ENCODE data around the gene CAMK2D. TPM values are rescaled to one million over a fixed set of nuclear protein-coding genes. Genes with fewer than 3 reads are reported as not detected.

The CAMK2D gene
- total RNA-seq, 1 experiment from 2014 or later, result 7.9 TPM

DNA sequence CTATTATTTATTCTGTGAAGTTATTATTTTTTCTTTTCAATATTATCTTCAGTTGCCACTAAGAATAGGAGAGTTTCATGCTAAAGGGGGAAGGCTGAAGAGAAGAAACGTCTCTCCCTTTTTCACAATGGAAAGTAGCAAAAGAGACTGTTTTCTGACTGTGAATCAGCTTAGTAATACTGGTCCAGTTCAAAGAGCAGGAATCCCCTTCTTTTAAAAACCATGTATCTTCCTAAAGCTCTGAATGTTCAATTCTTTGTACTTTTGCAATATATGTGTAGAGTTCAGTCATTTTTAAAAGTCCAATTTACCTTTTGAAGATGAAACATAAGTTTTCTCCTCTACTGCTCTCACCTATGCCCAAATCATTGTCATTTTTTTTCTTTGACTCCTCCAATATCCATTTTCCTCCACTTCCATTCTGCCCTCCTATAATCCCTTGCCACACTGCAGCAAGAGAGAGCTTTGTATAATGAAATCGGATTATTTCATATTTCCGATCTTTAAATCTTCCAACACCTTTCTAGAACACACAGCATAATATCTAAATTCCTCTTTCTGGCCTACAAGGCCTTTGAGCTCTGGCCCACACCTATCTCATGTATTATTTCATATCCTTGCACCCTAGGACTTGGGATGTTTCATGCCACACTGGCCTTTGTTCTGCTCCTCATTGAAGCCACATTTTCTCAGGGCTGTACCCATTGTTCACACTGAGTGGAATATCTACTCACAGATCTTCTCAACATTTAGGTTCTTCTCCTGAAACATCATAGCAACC lies 195.3 kb downstream of the CAMK2D start:
- DNase-seq (ENCODE audit: low read depth), result no peak

DNA sequence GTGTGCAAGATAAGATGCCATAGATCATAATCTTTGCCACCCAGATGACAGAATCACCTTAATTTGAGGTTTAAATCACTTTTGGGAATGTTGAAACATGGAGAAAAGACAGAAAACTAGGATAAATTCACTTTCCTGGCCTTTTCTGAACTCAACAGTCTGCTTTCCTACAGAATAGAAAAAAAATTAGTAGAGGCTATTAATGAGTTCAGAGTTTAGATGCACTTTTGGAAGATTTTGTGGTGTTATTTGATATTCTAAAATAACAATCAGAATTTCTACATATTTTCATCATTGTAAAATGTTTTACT lies 195.9 kb downstream of the CAMK2D start:
- DNase-seq (ENCODE audit: low read depth), result no peak

DNA sequence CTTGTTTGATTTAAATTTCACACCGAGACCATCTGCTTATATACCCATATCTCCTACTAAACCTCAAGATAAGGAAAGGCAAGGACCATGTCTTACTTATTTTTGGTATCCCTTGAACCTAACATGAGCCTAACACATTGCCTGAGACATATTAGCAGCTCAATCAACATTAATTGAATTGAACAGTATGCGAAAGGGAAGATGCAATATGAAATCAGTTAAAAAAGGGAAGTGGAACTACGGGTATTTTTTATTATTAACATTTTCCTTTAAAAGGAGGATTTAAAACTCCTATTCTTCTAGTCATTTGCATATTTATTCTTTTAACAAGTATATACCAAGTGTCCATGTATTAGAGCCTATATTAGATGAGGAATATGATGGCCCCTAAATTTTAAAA lies 197.0 kb downstream of the CAMK2D start:
- DNase-seq (ENCODE audit: low read depth), result no peak

DNA sequence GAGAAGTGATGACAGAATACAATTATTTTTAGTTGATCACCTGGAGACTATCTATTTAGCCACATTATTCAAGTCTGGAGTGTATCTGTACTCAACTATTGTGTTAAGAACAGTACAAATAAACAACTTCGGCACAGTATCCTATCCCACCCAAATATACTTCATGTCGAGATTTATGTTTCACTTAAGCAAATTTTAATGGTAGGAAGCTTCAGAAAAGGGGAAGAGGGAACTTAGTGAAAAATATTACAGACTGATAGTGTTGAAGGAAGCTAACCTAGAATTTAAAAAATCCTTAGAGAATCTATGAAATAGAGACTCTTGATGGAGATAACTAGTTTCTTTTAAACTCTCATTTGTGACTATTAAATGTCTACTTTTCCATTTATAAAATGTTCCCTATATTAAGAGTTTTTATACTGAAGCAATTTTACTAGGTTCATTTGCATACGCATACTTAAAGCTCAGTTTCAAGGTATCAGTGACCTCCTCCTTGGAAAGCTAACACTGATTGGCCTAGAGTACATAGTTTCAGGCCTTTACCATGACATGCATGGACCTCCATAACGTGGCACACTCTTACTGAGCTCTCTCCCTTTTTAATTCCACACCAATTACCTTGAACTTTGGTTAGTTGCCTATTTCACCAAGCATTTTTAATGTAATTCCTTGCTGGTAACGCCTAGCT lies 197.7 kb downstream of the CAMK2D start:
- DNase-seq (ENCODE audit: low read depth), result no peak

DNA sequence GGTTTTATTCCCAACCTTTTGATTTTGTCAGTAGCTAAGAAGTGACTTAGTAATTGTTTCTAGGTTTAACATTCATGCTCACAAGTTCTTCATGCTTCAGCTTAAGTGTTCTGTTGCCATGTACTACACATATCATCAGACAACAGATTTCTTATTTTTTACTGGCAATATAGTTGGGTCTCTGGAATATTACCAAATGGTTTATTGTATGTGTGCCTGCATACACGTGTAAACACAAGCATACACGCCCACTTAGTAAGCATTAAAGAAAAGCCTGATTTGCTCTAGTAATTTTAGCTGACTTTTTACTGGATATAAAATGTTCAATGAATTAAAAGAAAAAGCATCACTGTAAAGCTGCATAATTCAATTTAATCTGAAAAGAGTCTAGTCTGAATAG lies 199.8 kb downstream of the CAMK2D start:
- no peak for DNase-seq (ENCODE audit: low read depth)

DNA sequence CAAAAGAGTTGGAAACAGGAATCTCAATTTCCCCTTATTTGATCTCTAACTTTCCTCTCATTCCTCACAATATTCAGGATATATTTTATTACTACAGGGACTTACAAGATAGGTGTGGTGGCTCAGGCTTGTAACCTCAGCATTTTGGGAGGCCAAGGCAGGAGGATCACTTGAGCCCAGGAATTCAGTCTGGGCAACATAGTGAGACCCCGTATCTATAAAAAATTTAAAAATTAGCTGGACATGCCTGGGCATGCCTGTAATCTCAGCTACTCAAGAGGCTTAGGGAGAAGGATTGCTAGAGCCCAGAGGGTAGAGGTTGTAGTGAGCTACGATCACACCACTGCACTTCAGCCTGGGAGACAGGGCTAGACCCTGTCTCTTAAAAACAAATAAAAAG lies 200.4 kb downstream of the CAMK2D start:
- no peak for DNase-seq (ENCODE audit: low read depth)

DNA sequence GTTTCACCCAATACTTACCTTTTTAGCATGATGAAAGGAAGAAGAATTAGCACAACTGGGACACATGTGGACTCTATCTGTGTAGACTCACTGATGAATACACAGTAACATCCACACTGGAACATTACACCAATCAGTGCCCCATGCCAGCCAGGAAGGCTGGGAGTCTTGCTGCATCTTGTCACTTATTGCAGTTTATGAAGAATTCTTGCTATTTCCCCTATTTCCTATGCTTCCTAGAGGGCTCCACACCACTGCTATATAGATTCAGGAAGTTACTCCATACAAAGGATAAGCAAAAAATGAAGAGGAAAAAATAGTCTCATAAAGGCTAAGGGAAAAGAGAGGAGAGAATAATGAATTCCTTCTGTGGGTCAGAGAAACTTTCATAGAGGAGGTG lies 201.0 kb downstream of the CAMK2D start:
- DNase-seq (ENCODE audit: low read depth), result no peak

DNA sequence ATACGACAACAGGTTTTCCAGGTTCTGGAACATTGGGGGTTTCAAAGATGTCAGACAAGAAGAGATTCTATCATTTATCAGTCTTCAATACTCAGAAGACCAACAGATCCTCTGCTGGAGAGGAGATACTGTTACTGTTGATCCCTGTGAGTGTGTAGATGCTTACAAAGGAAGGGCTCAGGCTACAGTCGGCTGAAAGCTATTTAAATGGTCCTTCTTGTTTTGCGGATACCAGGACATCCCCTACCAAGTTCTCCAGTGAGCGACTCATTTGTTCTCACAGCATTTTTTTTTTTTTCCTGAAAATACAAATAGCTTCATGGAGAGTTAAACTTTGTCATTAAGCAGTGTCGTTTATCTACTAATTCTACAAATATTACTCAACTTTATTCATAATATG lies 201.6 kb downstream of the CAMK2D start:
- DNase-seq (ENCODE audit: low read depth), result no peak

DNA sequence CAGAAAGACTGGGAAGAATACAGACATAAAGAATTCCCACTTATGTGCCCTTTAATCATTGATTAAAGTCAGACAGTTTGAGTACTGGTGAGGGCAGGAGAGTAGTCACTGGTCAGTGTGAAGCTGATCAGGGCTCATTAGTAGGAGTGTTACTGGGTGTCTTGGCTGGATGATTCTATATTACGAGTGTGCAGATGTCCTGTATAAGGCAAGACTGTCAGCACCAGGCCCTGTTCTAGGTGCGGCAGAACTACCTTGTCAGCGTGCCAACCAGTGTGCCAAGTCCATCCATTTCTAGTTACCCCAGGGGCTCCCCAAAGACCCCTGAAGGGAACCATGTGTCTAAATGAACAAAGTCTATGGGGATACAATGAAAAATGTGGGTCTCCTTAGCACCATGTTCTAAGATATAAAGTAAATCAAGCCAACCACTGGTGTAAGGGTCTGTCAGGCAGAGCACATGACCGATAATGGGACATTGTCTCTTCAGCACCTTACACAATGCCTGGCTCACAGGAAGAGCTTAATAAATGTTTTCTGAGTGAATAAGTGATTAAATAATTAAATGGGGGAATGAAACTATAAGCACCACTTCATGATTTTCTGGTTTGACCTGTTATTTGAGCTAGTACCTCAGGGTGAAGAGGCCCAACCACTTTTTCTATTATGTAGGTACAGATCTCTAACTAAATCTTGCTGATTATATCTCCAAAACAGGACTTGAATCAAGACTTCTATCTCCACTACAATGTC lies 205.0 kb downstream of the CAMK2D start:
- no peak for DNase-seq (ENCODE audit: low read depth)

DNA sequence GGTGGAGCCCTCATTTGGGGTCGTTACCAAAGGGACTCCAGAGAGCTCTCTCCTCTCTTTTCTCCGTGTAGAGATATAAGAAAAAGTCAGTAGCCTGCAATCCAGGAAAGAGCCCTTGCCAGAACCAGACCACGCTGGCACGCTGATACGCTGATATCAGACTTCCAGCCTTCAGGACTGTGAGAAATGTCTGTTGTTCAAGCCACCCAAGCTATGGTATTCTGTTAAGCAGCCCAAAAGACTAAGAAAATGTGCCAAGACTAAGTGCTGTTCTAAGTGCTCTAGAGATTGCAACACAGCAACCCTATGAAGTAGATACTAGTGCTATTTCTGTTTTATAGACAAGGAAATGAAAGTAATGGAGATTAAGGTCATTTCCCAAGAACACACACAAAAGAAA lies 205.7 kb downstream of the CAMK2D start:
- DNase-seq (ENCODE audit: low read depth), result no peak

DNA sequence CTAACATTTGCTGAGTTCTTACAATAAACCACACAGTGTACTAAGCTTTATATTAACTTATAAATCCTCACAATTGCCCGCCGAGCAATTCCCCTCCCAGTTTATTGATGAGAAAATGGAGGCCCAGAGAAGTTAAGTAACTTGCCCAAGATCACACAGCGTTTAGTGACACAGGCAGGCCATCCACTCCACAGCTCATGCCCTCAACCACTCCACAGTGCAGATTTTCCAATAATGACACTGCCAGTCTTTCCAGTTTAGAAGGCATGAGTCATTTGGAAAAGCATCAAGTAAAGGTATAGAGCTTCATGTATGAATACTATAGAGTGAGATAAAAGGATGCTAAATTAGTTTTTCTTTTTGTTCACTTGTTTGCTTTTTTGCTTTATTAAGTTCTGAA lies 208.5 kb downstream of the CAMK2D start:
- DNase-seq (ENCODE audit: low read depth), result no peak

DNA sequence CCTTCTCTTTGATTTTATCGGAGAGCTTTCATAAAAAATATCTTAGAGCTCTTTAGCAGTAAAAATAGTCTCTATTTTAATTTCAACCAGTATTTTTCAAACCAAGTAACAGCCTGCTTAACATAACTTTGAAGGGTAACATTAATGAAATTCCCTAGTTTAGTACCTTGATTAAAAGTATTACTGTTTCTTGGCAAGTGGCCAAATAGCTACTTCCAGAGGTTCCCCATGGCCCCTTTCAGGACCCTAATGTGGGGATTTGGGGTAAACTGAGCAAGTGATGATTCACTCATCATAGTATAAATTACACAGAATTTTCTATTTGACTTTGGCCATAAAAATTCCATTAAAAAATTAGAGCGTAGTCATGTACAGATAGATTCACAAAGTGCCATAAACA lies 211.0 kb downstream of the CAMK2D start:
- DNase-seq (ENCODE audit: low read depth), result no peak

DNA sequence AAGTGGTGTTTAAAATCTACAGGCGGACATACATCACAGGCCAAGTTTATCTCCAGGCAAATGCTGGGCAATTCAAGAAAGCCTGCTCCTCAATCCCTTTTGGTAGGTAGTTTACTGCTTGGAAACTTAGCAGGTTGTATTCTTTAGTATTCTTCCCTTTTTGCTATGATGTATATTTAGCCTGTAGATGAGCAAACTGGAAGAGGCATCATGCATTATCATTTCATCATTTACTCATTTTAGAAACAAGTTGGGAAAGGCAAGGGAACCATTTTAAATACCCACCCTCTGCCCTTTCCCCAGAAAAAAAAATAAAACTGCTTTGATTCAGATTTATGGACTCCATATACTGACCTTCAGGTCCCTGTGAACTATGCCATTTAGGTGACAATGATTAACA lies 213.2 kb downstream of the CAMK2D start:
- DNase-seq (ENCODE audit: low read depth), result no peak

DNA sequence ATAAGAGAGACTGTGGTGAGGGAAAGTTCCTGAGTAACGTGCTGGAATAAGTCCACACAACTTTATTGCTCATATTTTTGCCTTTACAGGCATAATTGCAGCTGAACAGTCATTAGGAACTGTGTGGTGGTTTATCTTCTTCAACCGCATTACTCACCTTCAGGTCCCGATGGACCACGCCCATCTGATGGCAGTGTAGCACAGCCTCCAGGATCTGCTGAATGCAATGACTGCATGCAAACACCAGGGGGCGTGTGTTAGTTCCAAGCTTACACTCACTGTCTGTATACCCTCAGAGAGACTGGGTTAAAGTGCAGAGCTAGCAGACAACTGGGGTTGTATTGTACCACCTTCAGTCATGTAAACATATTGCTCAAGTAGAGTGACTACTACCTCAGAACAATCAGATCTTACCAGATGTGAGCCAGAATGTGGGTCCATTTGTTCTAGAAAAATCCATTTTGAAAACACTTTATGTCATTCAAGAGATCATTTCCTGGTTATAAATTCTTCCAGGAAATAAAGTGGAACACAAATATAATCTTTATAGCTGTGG lies 214.0 kb downstream of the CAMK2D start:
- peak; percentile 92 for DNase-seq (ENCODE audit: low read depth)

DNA sequence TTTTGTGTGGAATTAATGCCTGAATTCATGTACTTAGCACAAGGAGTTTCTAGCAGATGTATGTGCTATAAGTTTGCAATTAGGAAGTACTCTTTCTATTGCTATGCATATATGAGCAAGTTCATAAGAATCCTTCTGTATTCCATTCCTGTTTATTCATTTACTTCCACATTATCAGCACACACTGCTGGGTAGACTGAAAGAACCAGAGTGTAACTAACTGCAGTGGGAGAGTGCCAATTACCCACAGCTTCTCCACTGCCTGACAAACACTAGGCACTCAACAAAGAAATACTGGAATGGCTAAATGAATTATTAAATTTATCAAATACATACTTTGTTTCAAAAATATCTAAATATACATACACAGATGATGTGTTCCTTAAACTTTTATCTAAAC lies 219.6 kb downstream of the CAMK2D start:
- no peak for DNase-seq (ENCODE audit: low read depth)

DNA sequence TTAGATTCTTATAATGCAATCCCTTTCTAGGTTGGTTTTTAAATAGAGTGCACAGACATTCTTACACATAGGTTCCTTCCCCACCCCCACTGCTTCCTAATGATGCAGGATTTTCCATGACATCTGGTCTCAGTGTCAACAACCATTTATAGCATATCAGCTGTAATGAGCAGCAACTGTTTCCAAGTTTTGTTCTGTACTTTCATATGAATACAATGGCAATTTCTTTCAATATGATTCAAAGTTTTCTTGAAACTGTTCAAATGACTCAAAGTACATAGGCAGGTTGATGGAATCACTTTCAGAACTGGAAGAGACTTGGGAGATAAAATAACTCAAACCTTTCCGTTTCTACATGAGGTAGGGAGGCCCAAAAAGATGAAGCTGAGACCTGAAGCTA lies 220.7 kb downstream of the CAMK2D start:
- DNase-seq (ENCODE audit: low read depth), result no peak

DNA sequence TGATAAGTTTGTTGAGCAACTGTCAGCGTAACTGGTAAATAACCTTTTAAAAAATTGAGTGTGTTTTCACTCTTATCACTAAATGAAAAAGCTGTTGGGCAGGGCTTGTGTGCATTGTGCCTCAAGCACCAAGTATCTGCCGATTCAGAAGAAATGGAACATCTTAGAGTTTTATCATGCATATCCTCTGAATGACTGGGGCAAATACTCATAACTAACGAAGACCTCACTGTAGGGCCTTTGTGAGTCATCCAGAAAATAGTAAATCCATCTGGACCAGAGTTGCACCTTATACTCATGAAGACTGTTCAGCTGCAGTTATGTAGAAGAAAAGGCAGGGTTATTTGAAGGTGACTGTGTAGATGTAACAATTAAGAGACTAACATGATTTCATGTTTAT lies 222.1 kb downstream of the CAMK2D start:
- peak; percentile 1 for DNase-seq (ENCODE audit: low read depth)

DNA sequence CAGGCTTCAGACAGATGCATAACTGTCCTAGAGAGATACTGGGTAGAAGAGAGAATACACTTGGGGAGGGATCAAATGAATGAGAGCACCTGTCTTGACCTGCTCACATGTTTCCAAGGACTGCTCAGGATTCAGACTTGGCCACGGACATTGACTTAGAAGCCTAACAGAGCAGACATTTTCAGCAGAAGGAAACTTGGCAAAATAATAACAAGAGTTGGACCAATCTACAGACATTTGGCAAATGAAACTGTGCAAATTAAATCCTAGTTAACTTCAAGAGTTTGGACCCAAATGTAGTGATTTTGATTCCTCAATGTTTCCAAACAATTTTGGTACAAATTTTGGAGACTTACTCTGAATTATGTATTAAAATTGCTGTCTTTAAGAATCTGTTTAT lies 223.9 kb downstream of the CAMK2D start:
- DNase-seq (ENCODE audit: low read depth), result no peak

DNA sequence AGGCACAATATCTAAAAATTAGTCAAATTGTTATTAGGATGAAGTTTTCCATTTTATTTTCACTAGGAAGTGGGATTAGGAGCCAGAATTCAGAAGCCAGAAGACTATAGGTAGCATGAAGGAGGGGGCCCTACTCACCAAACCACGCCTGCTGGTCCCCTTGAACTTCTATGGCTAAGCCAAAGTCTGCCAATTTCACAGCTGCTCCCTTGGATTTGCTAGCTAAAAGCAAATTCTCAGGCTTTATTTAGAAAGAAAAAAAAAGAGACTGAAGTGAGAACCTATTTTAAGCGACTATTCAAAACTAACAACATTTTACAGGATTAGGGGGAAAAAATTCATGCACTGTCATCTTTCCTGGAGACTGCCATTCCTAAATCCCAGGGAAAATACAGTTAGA lies 224.3 kb downstream of the CAMK2D start:
- DNase-seq (ENCODE audit: low read depth), result no peak

DNA sequence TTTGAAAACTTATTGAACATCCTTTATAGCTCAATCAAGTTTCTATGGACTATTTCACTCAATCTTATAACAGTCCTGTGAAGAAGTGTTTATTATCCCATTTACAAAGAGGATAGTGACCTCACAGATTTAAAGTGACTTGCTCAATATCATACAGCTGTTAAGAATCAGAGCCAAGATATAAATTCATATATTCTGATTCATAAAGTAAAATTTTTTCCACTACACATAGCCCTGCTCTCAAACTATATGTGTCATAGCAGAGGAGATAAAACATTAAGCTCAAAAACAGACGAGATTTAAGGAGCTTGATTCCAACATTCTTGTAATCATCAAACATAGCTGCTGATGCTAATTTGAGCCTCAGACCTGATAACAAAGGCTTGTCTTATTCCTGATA lies 226.8 kb downstream of the CAMK2D start:
- no peak for DNase-seq (ENCODE audit: low read depth)

DNA sequence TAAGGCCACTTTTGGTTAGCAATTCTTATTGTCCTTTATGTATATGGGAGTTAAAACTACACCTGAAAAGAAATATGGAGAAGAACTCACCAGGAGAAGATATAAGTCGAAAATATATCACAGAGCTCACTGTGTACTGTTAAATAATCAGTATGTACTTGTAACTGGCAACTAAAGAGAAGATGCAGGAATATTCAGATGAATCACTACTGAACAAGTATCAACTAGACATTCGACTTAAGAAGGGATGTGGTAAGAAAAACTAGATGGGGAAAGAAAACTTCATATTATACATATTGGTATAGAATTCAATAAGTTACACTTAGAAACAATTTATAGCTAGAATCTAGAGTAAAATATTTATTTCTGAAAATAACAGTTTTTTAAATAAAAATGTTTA lies 230.0 kb downstream of the CAMK2D start:
- no peak for DNase-seq (ENCODE audit: low read depth)

DNA sequence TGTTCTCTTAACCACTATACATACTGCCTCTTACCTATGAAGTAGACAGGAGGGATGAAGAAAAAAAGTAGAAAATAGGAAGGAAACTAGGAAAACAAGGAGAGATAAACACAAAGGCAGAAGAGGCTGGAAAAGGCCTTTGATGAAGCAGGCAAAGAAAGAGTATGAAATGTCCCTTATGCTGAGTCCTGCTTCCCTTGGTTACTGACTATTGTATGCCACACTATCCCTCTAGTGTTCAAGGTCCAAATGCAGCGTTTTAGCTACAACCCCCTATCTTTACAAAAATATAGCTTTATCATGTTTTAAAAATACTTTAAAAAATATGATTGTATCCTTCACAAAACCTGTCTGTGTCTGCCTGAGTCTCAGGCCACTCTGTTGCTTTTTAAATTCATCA lies 233.1 kb downstream of the CAMK2D start:
- no peak for DNase-seq (ENCODE audit: low read depth)

DNA sequence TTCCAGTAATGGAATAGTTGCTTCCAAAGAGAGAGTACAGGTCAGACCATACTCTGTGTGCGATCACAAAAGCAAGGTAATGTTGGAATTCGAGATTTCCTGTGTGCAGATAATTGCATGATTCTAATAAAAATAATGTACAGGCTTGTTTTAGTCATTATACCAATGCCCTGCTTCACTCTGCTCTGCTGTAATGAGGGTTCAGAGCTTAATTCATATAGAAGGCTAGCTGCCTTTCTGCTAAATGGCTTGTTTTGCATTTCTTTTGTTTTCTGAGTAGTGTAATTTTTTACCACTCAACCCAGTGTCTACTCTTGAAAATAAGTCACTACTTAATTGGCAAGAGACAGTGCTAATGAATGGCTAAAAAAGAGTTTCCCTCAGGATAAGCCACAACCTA lies 236.0 kb downstream of the CAMK2D start:
- DNase-seq (ENCODE audit: low read depth), result no peak

Data from Daoy (cell line).